ENCODE data around the gene CDK16.

GRCh38 chrX:47209508-47210238 is 8.8 kb upstream of the CDK16 start:
- no peak for TF ChIP-seq CTCF (IDR thresholded peaks at IDR 0.05; ENCODE audit: low read depth, low read length)
- TF ChIP-seq, protein P1, sequence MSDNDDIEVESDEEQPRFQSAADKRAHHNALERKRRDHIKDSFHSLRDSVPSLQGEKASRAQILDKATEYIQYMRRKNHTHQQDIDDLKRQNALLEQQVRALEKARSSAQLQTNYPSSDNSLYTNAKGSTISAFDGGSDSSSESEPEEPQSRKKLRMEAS (IDR thresholded peaks at IDR 0.05; ENCODE audit: low read depth, low read length) = no peak
- no peak for TF ChIP-seq POLR2A (IDR thresholded peaks at IDR 0.05; ENCODE audit: extremely low read depth, insufficient read length)
